ENCODE results near the gene CBX5.

- TF ChIP-seq CTCF (IDR thresholded peaks at IDR 0.05) = no peak
- no peak for TF ChIP-seq POLR2A (IDR thresholded peaks at IDR 0.05)
- TF ChIP-seq POLR2AphosphoS5 (IDR thresholded peaks at IDR 0.05) = no peak
Observed at GRCh38 chr12:54225666-54226065, 54.3 kb downstream of the CBX5 start.

Data from gastroesophageal sphincter (tissue), 3 donors.